HuH-7 (cell line): ENCODE results near the gene EIF4E.
"Not testable (repeated sequence)": the region's sequence is repeated elsewhere in the genome, so short reads cannot be mapped to it uniquely, and the experiment has no call there.

ENCODE experiments used
- DNase-seq: peaks from one replicate; pipeline ENCODE4 v3.0.0; 2011; ENCODE audit warnings: low spot score

Gene EIF4E

DNA sequence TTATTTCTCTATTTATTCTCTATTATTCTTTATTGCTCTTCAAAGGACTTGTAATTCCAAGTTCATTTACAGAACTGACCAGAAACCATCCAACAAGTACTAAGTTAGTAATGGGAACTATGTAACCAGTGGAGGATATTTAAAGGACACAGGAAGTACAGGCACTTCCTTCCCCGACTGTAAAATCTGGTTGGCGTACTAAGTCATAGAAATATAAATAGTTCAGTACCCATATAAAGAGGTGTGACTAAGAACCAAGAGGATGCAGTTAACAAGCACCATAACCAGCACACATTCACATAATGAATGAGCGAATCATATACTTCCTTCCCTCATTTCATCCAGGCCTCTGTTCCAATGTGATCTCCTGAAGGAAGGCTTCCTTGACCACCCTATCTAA lies 3.6 kb upstream of the EIF4E start:
- DNase-seq, result no peak

DNA sequence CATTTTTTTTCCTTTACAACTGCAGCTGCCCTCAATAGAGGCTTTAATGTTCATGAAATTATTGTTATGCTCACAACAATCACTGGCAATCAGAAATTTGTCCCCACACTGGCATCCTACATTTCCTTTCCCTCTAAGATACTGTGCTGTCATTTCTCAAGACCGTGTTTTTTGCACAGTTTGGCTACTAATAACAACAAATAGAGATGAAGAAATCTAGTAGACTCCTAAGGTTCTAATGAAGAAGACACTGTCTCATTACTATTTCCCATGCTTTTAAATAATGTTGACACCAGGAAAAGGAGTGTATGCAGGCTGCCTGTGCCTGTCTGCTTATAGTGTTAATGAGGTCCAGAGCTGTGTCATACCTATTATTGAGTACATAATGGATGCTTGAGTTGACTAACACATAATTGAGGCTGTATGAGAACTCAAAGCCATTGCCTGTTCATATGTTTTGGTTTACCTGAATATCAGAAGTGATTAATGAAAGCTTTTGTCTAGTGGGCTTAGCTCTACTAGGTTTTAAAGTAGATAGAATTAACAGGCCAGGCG lies 1.5 kb upstream of the EIF4E start:
- no peak for DNase-seq

DNA sequence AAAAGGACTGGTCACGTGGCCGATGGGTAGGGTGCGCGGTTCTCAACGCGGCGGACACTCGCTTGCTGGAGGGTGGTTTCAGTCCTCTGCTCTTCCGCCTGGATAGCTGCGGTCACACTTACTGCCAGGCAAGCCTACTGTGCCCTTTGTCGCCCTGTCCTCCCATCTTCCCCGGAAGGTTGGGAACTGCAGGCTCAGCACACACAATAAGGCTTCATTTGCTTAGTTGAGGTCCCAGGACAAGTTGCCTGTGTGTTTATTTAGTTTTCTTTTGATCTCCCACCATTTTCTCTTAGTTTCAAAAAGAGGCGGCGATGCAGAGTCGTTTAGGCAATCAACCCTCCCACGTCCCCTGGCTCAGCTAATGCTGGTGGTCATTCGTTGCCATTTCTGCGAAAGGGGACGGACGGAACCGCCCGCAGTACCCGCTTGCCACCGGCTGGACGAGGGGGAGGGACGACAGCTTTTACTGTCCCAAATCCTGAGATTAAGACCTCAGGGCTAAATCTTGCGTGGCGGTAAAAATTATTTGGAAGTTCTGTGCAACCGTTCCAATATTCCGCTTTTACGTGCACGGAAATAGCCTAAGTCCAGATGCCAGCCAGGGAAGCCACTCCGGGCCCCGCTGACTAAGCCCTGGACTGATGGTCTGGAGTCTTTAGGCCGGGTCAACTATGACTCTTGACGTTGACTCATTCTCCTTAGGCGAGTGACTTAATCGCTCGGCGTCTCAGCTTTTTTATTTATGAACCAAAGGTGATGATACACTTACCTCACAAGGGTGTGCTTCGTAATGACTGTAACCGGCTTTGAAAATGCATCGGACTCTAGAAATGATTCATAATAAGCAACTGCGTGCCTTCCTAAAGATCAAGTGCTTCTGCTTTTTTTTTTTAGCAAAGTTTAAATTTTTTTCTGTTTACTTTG lies 671 bp upstream of the EIF4E start:
- DNase-seq, result peak; percentile 20

DNA sequence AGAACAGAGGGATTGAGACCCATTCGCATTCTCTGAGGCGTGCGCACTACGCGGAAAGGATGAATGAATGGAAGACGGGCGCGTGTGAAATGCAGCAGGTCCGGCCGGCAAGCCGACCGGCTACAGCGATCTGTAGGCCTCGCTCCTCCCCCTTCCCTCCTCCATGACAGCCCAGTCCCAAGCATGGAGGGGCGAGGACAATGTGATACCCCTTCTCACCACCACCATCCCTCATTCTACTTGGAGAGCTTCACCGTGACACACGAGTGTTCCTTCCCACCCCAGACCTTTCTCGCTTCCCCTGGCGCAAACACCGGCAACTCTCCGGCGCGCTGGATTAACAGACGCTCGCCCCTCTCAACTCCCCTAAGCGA lies 815 bp downstream of the EIF4E start:
- peak; percentile 57 for DNase-seq

DNA sequence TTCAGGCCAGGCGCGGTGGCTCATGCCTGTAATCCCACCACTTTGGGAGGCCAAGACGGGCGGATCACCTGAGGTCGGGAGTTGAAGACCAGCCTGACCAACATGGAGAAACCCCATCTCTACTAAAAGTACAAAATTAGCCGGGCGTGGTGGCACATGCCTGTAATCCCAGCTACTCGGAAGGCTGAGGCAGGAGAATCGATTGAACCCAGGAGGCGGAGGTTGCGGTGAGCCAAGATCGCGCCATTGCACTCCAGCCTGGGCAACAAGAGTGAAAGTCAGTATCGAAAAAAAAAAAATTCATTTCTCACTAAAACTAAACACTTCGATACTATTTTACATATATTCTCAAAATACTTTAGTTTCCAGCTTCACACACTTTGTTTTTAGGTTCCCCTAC lies 2.7 kb downstream of the EIF4E start:
- DNase-seq, result not testable (repeated sequence)

DNA sequence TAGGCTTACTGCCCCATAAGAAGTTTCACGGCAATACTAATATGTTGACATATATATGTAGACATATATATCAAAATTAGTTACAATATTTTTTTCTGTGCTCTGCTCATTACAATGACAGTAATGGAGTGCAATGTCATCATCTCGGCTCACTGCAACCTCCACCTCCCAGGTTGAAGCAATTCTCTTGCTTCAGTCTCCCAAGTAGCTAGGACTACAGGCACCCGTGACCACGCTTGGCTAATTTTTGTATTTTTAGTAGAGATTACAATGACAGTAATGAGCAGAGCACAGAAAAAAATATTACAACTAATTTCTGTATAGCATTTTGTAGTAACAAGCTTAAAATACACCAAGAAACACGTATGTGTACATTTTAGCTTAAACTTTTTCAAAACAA lies 7.6 kb downstream of the EIF4E start:
- DNase-seq, result no peak

DNA sequence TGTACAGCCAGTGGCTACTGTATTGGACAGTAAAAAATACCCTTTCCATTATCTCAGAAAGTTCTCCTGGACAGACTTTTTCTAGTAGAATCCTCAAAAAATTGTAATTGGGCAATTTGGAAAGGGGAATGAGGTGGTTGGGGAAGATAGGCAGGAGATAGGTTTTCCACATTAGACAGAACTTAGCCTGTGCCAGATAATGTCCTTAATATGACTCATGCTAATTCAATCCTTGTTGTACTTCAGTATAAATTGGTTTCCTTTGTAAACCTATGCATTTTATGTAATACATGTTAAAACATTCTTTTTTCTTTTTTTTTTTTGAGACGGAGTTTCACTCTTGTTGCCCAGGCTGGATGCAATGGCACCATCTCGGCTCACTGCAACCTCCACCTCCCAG lies 8.9 kb downstream of the EIF4E start:
- DNase-seq, result no peak

DNA sequence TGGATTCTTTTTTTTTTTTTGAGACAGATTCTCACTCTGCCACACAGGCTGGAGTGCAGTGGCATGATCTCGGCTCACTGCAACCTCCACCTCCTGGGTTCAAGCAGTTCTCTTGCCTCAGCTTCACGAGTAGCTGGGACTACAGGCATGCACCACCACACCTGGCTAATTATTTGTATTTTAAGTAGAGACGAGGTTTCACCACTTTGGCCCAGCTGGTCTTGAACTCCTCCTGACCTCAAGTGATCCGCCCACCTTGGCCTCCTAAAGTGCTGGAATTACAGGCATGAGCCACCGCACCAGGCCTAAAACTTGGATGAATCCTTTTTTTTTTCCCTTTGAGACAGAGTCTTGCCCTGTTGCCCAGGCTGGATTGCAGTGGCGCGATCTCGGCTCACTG lies 18.2 kb downstream of the EIF4E start:
- DNase-seq, result not testable (repeated sequence)

DNA sequence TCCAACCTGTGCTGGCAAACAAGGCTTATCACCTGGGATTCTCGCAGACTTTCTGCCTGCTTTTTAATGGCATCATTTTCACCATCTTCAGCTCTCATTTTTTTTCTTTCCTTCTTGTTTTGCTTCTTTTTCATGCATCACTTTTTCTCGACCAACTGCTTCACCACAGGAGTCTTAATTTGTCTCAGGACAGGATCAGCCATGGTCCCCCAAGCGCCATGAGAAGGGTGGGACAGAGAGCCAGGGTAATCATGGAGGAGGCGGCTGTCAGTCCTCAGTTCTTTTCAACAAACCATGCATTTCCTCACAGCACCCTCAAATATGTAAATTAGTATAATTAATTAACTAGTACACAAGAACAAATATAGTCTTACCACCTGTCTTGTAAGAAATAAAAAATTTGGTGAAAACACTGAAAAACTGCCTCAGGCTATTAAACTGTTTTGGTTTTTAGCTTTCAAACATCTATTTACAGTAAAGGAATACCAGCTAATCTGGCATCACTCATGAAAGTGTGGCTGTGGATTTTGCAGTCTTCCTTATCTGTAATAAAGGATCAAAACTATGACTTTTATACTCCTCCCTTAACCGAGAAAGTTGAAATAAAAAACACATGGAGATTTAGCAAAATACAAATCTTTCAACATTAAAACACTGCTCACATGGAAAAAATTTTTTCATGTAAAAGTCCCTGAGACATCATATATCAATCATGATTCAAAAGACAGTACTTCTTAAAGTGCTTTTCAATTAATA lies 19.1 kb downstream of the EIF4E start:
- no peak for DNase-seq

DNA sequence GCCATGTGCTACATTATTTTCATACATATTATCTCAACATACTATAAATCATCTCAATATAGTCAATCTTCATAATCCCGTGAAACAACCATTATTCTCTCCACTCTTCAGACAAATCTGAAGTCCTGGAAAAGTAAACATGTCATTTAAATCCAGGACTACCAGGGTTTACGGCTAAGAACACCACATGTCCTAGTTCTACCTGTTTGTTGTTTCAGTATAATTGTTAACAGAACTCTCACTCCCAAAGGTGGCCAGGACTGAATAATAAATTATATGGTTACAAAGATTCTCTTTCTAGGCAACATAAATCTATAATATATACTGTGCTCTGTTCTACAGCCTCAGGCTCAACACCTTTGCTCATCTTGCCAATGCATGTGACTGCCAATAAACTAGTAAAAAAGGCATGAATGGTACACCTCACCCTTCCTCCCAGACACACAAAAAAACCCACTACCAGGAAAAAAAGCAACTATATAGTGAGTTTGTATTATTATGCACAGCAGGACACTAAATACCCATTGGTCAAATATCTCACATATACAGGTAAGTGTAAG lies 20.1 kb downstream of the EIF4E start:
- no peak for DNase-seq

DNA sequence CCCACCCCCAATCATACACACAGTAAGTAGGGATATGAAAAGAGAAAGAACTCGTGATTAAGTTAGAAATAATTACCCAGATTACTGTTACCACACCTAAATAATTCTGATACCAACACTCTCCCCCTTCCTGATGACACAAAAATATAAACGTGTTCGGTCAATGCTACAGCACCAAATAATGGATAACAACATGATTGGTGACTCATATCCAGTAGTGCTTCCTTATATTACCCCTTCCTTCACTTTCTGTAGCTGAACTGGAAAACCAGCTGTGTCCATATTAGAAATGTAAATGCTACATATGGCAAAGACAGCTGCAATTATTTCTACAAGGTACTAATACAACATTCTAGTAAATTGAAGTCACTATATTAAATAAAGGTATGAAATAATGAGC lies 20.8 kb downstream of the EIF4E start:
- DNase-seq, result no peak

DNA sequence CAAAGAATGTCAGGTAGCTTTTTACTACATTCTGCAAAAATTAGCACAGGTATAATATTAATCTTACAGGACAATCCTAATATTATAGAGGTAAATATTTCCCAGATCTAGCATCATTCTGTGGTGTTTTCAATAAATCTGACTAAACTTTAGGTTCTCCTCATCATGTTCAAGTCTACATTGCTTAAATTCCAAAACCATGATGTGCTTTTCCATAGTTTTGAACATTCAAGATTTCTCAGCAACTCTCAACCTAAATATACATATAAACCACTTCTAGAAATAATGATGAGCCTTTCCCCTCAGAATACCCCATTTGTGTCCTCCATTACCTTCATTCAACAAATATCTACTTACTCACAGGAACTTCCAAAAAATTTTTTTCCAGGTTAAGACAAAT lies 23.1 kb downstream of the EIF4E start:
- no peak for DNase-seq

DNA sequence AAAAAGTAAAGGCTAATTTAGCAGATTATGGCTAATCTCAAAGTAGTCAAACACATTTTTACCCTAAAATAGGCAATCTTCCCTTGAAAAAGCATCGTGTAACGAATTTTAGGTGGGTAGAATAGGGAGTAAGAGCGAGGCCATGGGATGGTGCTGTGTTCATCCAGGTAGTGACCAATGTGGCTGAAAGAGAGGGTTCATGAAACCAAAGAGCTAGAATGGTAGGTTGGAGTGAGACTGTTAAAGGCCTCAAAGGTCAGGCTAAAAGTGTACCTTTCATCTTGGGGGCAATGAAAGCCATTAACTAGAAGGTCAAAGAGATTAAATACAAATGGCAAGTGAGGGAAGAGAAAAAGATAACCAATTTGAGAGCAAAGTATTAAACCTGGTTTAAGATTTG lies 23.6 kb downstream of the EIF4E start:
- DNase-seq, result peak; percentile 4

DNA sequence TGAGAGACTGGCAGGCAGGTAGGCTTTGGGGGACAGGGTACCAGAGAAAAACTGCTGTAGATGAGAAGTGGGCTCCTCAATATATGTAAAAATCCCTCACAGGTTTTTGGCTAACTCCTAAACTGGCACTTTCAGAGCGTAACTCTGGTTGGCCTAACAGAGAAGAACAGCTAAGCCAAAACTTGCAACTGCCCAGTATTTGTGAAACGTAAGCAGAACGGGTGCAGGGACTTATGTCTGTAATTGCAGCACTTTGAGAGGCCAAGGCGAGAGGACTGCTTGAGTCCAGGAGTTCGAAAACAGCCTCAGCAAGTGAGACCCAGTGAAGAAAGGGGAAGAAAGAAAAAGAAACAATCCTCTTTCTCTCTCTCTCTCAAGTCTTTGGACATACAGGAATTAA lies 25.0 kb downstream of the EIF4E start:
- DNase-seq, result no peak

DNA sequence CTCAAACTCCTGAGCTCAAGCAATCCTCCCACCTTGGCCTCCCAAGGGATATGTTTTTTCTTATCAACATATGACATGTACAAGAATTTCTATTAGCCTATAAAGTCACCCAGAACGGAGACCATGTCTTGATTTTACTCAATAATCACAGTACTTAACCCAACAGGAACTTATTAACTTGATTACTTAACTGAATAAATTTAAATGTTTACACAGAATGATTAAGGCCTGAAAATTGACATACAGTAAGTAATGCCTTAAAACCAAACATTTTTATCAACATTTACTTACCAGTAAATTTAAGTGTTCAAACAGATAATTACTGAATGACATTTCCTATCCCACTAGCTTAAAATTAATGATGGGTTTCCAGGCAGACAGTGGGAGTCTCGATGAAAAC lies 25.4 kb downstream of the EIF4E start:
- no peak for DNase-seq

DNA sequence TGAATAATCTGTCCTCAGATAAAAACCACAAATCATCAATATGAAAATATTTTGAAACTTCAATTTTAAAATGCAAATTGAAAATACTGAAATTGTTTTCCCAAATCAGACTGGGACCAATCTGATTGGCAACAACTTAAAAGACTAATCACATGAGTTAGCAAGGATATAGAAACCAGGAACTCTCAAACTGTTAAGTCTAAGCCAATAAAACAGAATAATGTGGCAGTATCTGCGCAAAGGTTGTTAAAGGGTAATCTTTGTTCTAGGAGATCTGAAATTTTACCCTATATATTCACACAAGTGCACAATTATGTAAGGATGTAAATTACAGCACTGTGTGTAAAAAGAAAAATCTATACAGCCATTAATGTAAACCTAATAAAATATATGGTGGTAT lies 29.7 kb downstream of the EIF4E start:
- DNase-seq, result no peak

DNA sequence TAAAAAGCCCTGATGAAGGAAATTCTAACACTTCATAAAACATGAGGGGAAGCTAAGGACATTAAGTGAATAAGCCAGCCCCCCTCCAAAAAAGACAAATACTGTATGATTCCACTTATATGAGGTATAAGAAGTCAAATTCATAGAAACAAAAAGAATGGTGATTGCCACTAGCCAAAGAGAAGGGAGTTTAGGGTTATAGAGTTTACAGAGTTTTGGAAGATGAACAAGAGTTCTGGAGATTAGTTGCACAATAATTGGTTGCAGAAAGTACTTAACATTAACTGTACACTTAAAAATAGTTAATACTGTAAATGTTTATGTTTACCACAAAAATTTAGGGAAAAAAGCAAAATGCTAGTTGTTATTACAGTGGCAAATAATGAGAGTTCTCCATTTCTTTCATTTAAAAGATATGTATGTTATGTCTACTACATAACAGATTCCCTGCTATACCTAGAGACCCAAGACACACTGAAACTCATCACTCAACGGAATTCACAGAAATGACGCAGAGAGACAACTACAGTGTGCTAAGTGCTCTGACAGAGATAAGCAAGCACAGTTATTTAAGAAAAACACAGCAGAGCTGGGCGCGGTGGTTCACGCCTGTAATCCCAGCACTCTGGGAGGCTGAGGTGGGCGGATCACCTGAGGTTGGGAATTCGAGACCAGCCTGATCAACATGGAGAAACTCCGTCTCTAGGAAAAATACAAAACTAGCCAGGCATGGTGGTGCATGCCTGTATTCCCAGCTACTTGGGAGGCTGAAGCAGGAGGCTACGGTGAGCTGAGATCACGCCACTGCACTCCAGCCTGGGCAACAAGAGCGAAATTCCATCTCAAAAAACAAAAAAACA lies 37.2 kb downstream of the EIF4E start:
- no peak for DNase-seq

DNA sequence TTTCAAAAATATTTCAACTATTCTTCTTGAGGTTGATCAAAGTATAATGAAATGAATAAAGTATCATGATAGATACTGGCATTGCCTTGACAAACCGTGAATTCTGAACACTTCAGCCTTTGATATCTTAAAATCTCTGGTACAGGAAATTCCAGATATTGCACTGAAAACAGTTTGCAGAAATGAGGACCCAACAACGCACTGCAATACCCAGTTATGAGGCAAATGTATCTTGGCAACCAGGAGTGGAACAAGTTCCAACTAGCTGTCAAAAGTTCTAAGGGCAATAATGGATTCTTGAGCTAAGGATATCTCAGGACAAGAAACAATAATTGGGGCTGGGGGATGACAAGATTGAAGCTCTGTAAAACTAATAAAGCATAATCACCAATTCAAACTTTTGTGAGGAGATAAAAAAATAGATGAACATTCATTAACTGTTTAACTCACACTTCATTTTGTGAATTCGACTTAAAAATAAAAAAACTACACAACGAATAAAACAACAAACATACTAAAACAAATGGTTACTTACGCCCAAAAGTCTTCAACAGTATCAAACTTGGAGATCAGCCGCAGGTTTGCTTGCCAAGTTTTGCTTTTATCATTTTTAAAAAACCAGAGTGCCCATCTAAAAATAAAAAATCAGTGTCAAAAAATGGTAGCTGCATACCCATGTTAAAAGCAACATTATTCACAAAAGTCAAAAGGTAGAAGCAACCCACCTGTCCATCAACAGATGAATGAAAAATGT lies 38.1 kb downstream of the EIF4E start:
- no peak for DNase-seq

DNA sequence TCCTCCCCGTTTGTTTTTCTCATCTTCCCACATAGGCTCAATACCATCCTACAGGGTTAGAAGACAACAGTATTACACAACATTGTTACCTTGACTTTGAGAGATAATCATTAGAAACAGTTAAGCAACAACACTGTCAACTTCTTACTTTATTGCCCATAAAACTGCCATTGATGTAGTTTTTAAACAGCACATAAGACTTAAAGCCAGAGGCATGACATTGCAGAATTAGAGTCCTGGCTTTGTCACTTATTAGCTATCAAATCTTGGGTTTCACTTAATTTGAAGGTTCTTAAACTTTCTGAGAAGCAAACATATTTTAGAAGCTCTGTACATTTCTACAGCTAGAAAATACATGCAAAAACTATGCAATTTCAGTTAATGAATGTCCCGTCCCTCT lies 41.8 kb downstream of the EIF4E start:
- DNase-seq, result peak; percentile 5

DNA sequence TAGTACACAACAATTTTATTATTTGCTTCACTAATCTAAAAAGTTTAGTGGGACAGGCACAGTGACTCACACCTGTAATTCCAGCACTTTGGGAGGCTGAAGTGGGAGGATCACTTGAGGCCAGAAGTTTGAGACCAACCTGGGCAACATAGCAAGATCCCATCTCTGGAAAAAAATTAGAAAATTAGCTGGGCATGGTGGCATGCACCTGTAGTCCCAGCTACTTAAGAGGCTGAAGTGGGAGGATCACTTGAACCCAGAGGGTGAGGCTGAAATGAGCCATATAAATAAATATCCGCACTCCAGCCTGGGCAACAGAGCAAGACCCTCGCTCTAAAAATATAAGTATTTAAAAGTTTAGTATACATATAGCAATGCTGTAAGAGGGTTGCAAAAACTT lies 42.6 kb downstream of the EIF4E start:
- DNase-seq, result not testable (repeated sequence)

DNA sequence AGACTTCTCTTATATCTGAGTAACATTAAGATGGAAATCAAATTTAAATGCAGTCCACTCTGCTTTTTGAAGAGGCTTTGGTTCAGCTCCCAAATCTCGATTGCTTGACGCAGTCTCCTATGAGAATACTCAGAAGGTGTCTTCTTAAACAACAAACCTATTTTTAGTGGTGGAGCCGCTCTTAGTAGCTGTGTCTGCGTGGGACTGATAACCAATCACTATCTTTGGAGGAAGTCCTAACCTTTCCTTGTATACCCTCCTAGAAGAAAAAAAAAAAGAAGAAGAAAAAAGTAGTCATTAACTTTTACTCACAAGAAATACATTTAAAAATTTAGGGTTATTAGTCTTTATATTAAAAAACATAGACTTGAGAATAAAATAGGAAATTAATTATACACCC lies 48.0 kb downstream of the EIF4E start:
- DNase-seq, result not testable (repeated sequence)
